HG02798 (cell line): ENCODE measurements around the gene KLHL17.
"Not testable (repeated sequence)": the region's sequence is repeated elsewhere in the genome, so short reads cannot be mapped to it uniquely, and the experiment has no call there.

Experiments
- ATAC-seq: cut with Tn5 transposase; IDR thresholded peaks from one replicate; pipeline ENCODE4 v1.9.1; 2021; ENCODE audit warnings: mild to moderate bottlenecking; ENCODE audit not compliant: unreplicated experiment, poor library complexity

Gene KLHL17

DNA sequence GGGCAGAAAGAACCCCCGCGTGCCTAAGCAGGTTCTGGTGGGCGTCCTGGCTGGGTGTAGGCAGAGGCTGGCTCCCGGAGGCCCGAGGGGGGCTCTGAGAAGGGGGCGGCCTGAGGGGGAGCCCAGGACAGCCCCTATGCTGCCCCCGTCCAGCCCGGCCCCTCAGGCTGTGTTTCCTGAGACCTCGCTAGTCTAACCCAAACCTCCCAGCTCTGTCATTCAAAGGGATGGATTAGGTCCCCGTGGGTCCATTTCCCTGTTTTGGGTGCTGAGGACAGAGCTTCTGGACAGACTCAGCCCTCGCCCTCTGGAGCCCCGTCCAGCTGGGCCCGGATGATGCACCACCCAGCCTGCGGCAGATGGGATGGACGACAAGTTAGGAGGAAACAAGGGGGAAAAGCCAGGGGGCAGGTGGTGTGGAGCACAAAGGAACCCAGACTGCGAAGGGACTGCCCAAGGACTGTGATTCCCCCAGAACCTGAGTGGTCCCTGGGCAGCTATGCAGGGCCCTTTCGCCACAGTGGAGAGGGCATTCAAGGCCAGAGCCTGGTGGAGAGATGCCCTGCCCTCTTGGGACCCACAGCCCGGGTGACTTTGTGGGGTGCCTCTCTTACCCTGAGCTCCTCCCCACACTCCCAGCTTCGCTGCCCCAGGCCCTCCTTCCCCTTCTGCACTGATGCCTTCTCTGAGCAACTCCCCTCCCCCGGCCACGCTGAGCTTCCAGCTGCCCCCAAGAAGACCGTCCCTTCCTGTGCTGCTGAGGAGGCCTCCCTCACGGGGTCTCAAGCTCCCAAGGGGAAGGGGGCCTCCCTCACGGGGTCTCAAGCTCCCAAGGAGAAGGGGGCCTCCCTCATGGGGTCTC lies 36.7 kb downstream of the KLHL17 start:
- no peak for ATAC-seq

DNA sequence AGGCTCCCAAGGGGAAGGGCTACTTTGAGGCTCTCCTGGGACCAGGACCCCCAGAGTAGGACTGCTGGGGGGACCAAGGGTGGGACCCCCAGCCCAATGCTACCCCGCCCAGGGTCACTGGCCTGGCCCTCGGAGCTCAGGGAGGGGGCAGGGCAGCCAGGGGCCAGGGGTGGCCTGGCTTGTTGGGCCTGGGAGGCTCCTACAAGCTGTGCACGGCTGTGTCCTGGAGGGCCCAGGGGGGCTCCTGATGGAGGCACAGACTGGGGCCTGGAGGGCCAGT lies 37.3 kb downstream of the KLHL17 start:
- no peak for ATAC-seq

DNA sequence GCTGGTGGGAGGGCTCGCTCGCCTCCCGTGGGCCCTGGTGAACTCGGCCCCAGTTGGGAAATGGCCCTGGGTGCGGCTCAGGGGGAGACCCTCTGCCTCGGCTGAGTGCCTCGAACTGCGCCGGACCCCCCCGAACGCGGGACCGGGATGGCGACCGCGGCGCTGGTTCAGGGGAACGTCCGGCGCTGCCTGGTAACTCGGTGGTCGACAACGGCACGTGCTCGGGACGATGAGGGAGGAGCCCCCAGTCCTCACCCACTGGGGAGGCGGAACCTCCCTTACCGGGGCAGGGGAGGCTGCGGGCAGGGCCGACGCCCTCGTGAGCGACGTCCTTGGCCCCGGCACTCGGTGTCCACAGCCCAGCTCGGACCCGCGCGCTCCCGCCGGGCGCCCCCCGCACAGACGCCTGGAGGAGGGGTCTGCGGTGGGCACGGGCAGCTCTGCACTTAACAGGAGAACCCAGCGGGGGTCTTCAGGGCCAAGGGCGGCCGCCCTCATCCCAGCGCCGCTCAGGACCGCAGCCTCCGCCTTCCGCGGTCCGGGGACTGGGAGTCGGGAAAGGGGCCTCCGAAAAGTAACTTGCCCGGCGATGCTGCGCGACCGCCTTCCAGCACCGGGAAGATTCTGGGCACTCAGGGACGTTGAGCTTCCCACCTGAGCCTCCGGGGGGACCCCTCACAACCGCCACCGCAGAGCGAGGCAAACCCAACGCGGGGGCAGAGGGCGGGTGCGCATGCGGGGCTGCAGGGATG lies 37.8 kb downstream of the KLHL17 start:
- ATAC-seq = no peak

DNA sequence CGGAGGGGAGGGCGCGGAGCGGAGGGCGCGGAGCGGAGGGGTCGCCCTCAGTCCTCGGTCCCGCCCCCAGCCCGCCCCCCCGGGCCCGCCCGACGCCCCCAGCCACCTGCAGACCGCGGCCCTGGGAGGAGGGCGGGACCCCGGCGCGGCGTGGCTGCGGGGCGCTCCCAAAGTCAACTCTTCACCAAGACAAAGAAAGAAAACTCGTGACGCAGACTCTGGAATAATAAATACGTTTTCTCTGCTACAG lies 38.3 kb downstream of the KLHL17 start:
- ATAC-seq = no peak

DNA sequence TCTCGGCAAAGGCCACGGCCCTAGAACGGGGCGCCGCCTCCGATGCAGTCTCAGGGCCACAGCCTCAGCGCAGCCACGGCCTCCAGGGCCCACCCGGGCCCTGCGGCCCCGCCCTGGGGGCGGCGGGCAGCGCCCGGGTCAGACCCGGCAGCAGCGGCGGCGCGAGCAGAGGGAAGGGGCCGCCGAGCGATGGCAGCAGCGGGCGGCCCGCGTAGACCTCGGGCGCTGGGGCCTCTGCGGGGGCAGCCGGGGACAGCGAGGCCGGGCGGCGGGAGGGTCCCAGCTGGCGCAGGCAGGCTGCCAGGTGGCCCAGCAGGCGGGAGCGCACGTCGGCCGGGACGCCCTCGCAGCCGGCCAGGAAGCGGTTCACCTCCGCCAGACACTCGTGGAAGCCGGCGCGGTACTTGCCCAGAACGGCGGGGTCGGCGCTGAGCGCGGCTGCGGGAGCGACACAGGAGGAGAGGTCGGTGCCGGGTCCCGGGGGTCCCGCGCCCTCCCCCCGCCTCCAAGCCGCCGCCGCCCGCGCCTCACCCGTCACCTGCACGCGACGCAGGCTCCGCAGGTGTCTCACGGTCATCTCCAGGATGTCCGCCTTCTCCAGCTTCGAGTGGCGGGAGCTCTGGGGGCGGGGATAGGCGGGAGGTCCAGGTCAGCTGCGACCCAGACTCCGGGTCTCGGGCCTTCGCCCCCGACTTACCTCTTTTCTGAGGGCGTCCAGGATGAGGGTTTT lies 38.8 kb downstream of the KLHL17 start:
- no peak for ATAC-seq

DNA sequence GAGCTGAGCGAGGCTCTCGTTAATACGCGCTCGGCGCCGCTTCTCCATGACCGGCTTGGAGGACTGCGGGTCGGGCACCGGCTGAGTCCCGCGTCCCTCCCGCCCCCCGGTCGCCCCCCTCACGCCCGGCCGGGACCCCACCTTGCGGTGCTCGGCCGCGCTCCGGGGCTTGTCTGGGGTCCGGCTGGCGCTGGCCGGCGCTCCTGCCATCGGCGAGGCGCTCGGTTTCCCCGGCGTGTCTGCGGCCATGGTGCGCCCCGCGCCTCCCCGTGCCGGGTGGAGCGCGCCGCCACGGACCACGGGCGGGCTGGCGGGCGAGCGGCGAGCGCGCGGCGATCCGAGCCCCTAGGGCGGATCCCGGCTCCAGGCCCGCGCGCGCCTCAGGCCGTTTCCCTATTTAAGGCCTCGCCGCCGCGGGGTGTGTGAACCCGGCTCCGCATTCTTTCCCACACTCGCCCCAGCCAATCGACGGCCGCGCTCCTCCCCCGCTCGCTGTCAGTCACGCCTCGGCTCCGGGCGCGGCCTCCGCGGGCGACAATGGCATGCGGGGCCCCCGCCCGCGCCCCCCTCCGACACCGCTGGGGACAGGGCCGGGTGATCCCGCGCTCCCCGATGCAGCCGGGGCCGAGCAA lies 39.5 kb downstream of the KLHL17 start, which contains the start of gene HES4:
Gene HES4, minus strand, starts transcription at position 373 of the 632 bp plus-strand sequence. Its CDS starts 124 bp downstream, at position 249.
- ATAC-seq = no peak

DNA sequence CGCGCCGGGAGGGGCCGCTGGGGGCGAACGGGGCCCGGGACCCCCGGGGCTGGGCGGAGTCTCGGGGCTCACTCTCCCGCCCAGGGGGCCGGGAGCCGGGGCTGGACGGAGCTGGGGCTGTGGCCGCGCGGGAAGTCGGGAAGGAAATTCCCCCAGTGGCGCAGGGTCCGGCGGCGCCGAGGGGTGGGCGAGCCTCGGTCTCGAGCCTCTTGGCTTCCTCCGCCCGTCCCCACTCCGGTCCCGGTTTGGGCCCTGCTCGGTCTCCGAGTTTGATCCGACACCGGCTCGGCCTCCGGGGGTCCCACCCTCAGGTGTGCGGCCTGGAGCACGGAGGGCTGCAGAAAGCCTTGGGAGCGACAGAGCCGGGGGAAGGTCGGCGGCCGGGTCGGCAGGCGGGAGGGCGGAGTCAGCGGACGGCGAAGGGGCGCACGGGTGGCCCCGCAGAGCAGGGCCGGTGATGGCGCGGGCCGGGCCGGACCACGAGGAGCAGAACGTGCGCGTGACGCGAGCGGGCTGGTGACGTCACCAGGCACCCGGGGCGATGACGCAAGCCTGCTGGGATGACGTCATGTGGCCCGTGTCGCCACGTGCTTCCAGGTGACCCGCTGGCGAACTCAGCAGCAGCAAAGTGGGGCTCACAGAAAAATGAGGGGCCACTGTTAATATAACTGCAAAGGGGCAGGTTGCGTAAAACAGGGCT lies 40.1 kb downstream of the KLHL17 start:
- ATAC-seq = no peak

DNA sequence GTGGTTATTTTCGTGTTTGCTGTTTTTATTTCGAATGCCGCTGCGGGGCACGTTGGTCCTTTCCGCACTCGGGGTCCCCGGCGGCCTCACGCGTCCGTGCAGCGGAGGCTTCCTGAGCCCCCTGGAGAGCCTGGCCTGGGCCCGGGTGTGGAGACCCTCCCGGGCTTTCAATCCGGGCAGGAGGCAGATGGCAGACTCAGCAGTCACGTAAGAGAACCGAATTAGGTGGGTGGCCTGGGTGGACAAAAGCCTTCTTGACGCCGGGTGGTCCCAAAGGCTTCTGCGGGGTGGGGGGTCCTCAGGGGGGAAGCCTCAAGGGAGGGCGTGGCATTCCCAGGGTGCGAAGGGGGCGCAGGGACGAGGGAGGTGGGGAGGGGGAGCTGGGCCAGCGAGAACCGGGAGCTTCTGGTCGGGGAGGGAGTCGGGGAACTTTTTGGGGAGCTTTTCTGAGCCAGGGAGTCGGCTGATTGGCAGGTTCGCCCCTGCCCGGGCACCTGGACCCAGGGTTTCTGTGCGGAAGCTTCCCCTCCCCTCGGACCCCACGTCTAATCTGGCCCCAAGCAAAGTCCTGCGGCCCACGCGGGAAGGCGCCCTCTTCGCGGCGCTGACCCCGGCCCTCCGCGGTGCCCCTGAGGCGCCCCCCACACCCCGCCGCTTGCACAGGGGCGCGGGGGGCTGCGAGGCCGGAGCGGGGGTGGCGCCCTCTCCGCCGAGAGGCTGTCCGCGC lies 40.8 kb downstream of the KLHL17 start:
- ATAC-seq = no peak

DNA sequence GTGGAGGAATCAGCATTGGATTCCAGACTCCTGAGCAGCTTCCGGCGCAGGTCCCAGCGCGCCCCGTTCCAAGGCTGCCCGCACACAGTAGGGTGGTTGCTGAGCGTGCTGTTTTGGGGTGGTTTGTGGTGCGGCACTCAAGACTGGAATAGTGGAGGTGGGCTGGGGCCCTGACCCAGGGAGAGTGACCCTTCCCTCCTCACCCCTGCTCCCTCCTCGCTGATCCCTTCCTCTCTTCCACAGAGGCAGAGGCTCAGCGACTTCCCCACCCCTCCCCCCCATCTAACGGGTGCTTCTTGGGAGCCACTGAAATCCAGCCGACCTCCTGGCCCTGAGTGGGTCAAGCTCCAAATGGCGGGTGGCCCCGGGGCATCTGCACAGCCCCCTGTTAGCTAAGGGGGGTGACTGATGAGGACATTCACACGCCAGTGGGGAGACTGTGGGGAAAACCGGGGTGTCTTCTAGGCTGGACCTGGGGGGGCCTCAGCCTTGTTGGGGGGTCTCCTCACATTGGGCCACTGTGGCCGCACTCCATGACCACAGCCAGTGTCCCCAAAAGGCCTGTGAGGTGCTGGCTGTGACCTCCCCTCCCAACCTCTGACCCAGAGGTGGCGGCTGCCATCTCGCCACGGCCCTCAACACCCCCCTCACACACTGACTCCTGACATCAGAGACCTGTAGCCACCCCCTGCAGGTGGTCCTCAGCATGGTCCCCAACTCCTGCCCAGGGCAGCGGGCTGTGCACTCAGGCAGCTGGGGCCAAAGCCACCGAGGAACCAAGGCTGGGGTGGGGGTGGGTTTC lies 43.4 kb downstream of the KLHL17 start:
- ATAC-seq = no peak

DNA sequence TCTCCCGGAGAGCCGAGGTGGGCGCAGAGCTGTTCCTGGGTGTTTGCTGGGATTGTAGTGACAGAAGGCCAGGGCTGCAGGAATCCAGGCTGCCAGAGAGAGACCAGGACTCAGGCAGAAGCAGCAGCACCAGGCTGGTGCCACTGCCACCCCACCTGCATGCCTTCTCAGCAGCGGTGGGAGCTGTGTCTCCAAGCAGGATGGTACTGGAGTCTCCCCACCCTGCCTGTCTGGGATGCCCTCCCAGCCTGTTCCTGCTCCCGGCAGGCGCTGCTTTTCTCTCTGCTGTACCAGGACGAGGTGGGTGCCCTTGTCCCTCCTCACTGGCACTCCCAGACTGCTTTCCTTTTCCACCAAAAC lies 44.0 kb downstream of the KLHL17 start:
- no peak for ATAC-seq

DNA sequence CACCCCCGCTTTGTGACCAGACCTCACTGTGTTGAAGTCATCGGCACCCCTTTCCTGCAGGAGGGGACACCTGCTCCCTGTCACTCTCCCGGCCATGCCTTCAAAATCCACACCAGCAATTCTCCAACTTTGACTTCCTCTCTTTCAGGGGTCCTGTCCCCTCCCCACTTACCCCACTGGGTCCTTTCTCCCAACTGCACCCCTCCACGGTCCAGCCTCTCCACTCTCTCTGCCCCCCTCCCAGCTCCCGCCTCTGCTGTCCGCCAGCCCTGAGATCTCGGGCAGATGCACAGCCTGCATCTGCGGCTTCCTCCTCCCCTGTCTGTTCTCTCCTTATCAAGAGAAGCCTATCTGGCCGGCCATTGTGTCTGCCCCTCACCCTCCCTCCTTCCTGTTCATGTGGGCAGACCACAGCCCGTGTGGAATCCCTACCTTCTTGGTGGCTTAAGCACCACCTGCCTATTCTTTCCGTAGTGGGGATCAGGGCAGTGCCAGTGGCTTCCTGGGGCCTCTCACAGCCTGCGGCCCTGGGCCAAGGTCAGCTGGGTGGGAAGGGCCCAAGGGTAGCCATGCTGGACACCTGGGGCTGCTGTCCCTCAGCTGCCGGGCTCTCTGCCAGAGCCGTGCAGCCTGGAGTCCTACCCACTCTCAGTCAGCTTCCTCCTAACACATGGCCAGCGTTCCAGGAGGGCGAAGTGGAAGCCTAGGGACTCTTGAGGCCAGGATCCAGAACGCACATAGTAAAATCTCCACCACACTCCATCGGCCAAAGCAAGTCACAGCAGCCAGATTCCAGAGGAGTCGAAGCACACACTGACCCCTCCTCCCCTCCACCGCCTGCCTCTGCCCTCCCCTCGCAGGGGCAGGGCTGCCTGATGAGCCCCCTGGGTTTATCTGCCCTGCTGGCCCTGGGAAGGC lies 44.7 kb downstream of the KLHL17 start:
- no peak for ATAC-seq

DNA sequence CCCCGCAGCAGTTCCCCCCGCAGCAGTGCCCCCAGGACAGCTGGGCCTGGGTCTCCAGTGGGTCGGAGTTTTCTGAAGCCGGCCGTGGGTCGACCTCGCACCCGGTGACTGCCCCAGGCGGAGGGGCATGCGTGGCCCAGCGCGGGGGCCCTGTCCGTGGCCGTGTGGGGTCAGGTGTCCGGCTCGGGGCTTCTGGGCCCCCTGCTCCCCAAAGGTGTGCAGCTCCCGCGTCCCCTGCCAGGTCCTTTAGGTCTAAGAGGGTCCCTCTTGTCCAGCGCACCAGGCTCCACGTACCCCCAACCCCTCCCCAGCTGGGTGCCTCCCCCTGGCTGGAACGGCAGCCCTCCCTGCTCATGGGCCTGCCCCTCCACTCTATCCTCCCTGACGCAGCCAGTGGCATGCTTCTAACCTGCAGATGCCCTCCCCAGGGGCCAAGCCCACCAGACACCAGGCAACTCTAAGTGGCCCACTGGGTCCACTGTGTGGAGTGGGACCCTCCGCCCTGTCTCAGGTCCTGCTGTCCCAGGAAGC lies 45.5 kb downstream of the KLHL17 start:
- ATAC-seq = no peak

DNA sequence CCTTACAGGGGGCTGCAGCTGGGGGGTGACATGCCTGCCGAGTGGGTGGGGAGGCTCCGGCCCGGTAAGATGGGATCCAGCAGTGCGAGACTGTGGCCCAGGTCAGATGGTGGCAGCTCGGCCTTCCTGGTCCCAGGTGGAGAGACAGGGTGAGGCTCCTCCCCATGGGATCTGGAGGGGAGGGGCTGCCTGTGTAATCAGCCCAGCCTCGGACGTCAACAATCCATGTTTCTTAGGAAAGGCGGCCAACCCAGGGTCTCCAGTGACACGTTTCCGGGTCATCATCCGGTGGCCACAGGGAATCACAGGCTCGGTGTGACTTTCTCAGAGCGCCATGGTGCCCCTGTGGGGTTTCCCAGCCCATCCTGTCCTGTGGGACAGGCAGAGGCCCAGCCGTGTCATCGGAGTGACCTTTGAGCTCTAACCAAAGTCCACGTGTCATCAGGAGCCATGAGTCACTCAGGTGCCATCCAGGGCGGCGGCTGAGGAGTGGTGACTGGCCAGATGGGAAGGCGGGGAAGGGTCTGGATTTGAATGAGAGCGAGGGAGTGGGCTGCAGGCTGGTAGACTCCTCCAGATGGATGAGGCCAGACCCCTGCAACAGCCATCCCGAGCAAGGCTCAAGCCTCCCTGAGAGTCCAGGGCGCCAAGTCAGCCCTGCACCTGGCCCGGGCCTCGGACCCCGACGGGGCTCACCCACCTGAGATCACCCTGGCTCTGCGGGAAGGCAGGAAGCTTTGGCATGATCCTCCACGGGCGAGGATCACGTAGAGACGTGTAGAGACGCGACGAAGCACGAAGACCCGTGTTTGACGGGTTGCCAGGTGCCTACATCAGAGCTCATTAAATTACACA lies 46.1 kb downstream of the KLHL17 start:
- ATAC-seq = no peak

DNA sequence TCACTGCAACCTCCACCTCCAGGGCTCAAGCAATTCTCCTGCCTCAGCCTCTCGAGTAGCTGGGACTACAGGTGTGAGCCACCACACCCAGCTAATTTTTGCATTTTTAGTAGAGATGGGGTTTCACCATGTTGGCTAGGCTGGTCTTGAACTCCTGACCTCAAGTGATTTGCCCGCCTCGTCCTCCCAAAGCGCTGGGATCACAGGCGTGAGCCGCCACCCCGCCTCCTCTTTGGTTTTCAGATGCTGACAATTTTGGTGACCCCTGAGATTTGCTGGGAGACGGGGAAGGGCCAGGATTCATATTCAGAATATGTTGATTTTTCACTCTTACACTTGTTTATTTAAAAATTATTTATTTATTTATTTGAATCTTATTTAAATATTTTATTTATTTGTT lies 49.7 kb downstream of the KLHL17 start:
- not testable (repeated sequence) for ATAC-seq

DNA sequence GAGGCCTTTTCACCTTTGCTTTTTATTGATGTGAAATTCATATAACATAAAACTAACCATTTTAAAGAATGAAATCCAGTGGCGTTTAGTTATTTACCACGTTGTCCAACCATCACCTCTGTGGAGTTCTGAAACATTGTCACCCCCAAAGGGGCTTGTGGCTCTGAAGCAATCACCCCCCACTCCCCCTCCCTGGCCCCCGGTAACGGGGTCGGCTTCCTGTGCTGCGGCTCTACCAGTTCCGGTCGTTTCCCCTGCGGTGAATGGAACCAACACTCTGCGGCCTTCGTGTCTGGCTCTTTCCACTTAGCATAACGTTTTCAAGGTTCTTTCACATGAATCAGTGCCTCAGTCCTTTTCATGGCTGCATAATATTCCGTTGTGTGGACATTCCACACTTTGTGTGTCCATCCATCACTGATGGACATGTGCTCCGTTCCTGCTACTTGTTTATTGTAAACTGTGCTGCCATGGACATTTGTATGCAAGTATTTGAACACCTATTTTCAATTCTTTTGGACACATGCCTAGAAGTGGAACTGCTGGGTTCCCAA lies 51.1 kb downstream of the KLHL17 start:
- no peak for ATAC-seq

DNA sequence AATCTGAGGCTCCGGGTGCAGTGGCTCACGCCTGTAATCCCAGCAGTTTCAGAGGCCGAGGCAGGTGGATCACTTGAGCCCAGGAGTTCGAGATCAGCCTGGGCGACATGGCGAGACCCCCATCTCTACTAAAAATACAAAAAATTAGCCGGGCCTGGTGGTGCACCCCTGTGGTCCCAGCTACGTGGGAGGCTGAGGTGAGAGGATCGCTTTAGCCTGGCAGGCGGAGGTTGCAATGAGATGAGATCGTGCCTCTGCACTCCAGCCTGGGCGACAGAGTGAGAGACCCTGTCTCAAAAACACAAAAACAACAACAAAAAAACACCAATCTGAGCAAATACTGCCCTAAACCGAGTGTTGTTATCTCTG lies 52.3 kb downstream of the KLHL17 start:
- not testable (repeated sequence) for ATAC-seq
